ENCODE results near the gene REC114. TPM values are rescaled to one million over a fixed set of nuclear protein-coding genes. Genes with fewer than 3 reads are reported as not detected.

REC114 gene
- total and polyA plus RNA-seq, 10 of the 15 experiments (the other 5 are each of a cell fraction or from before 2014, with no cell fraction given) = not detected

GRCh38 chr15:73483053-73483452 lies 40.1 kb downstream of the REC114 start:
- FAIRE-seq (no peak), DNase-seq (ENCODE audit: low read depth, low spot score) (no peak), ATAC-seq (no peak)
- no TSS peak for BruUV-seq (replicated peaks)
- intact Hi-C loops (cut with micrococcal nuclease; ENCODE audit: unreplicated experiment) (no loop called here), in situ Hi-C loops (cut with MboI) (no loop called here)
- no peak overlapping the region for H3K27ac ChIP-seq (ENCODE audit: control insufficient read depth, insufficient read depth)
- no peak overlapping the region for H3K4me3 ChIP-seq
- H3K9ac ChIP-seq (ENCODE audit: control insufficient read depth, insufficient read depth, low read length) = no peak overlapping the region
- H3K9me3 ChIP-seq (replicated peaks; ENCODE audit: control insufficient read depth, insufficient read depth, low read length) = no peaks in the 10 kb centered on the region
- SMC1A ChIA-PET (ENCODE audit: uncharacterized antibody, unreplicated experiment) = no interaction called here
- no peaks in the 10 kb centered on the region for H3K27me3 ChIP-seq (replicated peaks in 1 of 2; ENCODE audit: control insufficient read depth in 2 of 2, insufficient read depth in 2 of 2, low read length in 1 of 2)
- no peak for TF ChIP-seq USF2 (IDR thresholded peaks at IDR 0.05; ENCODE audit: borderline replicate concordance, low read depth, low read length)
- TF ChIP-seq ZBTB11 (CRISPR knock-in tag; IDR thresholded peaks at IDR 0.05) = no peak
- TF ChIP-seq WRNIP1 (IDR thresholded peaks at IDR 0.05; ENCODE audit: borderline replicate concordance, low read depth, low read length) = no peak
- TF ChIP-seq NBN (IDR thresholded peaks at IDR 0.05) = no peak
- TF ChIP-seq NFIC (IDR thresholded peaks at IDR 0.05; ENCODE audit: low read depth, low read length) = no peak
- TF ChIP-seq ZNF687 (IDR thresholded peaks at IDR 0.05) = no peak
- TF ChIP-seq POLR2A (IDR thresholded peaks at IDR 0.05; ENCODE audit: low read depth, low read length) = no peak
- no peak for TF ChIP-seq STAT3 (IDR thresholded peaks at IDR 0.05; ENCODE audit: low read depth, low read length)
- no peak for TF ChIP-seq KLF5 (IDR thresholded peaks at IDR 0.05; ENCODE audit: partially characterized antibody)
- no peak for TF ChIP-seq FOS (IDR thresholded peaks at IDR 0.05; ENCODE audit: borderline replicate concordance, extremely low read depth, insufficient read length)
- TF ChIP-seq MLLT1 (IDR thresholded peaks at IDR 0.05) = no peak
- no peak for TF ChIP-seq YBX1 (IDR thresholded peaks at IDR 0.05)
- no peak for TF ChIP-seq BCL3 (IDR thresholded peaks at IDR 0.05; ENCODE audit: borderline replicate concordance, insufficient read depth, low read depth, low read length, poor library complexity, severe bottlenecking)
- TF ChIP-seq GATAD2B (conservative IDR thresholded peaks at IDR 0.05; ENCODE audit: low read depth) = no peak
- WGBS (ENCODE audit: insufficient coverage, insufficient replicate concordance, low lambda C conversion rate, missing lambda C conversion rate) = 25% methylated on average over 4 of the region's 4 CpGs
- no peaks in the 10 kb centered on the region for H4K20me1 ChIP-seq (ENCODE audit: control insufficient read depth, insufficient read depth)
- no peak overlapping the region for H3K4me2 ChIP-seq (ENCODE audit: control insufficient read depth, insufficient read depth)
- no peak overlapping the region for H2AFZ ChIP-seq (ENCODE audit: control insufficient read depth, low read depth, low read length)
- no peaks in the 10 kb centered on the region for H3K4me1 ChIP-seq (ENCODE audit: control insufficient read depth, insufficient read depth, low read length)
- H3K36me3 ChIP-seq (ENCODE audit: control insufficient read depth in 2 of 2, insufficient read depth in 2 of 2, low read length in 1 of 2) = no peaks in the 10 kb centered on the region
- CTCF ChIA-PET = no interaction called here
- no peaks in the 10 kb centered on the region for H3K79me2 ChIP-seq (ENCODE audit: control insufficient read depth, insufficient read depth, low read length)
- RAD21 ChIA-PET (ENCODE audit: unreplicated experiment) = no interaction called here
- POLR2A ChIA-PET = no interaction called here

Data from GM12878 (cell line).